ENCODE results near the gene LUC7L. TPM values are rescaled to one million over a fixed set of nuclear protein-coding genes. Genes with fewer than 3 reads are reported as not detected.
A peak's percentile ranks its signal among the peaks of the same experiment; 100 is the strongest.

The LUC7L gene
- total RNA-seq, 1 donor = 52.7 TPM

DNA sequence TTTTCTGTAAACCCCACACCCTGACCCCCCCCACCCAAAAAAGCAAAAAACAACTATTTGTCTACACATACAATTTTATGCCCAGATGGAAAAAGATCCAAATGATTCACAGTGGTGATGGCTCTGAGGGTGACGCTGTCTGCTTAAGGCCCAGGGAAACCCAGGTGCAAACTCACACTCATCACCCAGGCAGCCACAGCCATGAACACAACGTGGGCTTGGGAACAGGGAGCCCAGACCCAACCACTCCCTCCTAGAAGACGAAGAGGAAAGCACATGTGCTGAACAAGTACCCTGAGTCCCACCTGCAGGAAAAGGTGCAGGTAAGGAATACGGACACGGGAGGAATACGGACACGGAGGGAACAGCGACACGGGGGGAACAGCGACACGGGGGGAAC, 43.6 kb downstream of the LUC7L start:
- H3K4me3 ChIP-seq (ENCODE audit: low read depth, low read length) = no peak overlapping the region
- DNase-seq (ENCODE audit: low read depth) = no peak
- TF ChIP-seq, protein P1, sequence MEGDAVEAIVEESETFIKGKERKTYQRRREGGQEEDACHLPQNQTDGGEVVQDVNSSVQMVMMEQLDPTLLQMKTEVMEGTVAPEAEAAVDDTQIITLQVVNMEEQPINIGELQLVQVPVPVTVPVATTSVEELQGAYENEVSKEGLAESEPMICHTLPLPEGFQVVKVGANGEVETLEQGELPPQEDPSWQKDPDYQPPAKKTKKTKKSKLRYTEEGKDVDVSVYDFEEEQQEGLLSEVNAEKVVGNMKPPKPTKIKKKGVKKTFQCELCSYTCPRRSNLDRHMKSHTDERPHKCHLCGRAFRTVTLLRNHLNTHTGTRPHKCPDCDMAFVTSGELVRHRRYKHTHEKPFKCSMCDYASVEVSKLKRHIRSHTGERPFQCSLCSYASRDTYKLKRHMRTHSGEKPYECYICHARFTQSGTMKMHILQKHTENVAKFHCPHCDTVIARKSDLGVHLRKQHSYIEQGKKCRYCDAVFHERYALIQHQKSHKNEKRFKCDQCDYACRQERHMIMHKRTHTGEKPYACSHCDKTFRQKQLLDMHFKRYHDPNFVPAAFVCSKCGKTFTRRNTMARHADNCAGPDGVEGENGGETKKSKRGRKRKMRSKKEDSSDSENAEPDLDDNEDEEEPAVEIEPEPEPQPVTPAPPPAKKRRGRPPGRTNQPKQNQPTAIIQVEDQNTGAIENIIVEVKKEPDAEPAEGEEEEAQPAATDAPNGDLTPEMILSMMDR (IDR thresholded peaks at IDR 0.05; ENCODE audit: insufficient read depth, low read depth, low read length) = no peak

DNA sequence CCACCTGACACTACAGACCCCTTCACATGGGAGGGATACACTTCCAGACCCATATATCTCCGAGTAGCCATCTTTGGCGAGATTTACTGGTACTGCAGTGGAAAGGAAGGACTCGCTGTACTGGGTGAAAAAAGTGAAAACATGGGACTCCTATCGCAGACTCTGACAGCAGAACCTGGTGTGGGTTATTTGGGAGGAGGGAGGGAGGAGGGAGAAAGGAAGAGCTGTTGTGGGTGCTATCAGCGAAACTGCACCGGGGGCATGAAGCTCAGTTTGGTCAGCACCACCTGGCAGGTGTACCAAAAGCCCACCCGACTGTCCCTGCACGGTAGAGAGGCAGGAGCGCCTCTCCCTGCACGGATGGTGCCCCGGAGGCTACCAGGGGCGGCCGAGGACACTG, 44.0 kb downstream of the LUC7L start:
- DNase-seq (ENCODE audit: low read depth) = no peak
- TF ChIP-seq, protein P1 (IDR thresholded peaks at IDR 0.05; ENCODE audit: insufficient read depth, low read depth, low read length) = no peak
- no peak overlapping the region for H3K4me3 ChIP-seq (ENCODE audit: low read depth, low read length)

DNA sequence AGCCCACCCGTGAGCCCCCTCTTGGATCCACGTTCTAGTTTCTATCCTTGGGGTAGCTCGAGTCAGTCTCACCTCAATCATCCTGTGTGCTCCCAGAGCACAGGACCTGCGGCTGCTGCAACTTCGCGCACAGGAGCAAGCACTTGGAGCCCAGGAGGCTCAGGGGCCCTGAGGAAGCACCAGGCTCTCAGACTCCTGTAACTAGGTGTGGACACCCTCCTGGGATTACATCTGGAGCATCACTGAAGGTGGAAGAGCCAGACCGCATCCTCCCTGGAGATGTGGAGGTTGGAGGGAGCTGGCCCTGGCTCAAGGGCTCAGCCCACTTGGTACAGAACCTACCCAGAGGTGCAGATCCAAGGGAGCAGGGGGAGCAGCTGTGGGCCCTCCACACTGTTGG, 46.2 kb downstream of the LUC7L start:
- TF ChIP-seq, protein P1 (IDR thresholded peaks at IDR 0.05; ENCODE audit: insufficient read depth, low read depth, low read length) = no peak
- DNase-seq (ENCODE audit: low read depth) = no peak
- H3K4me3 ChIP-seq (ENCODE audit: low read depth, low read length) = no peak overlapping the region

DNA sequence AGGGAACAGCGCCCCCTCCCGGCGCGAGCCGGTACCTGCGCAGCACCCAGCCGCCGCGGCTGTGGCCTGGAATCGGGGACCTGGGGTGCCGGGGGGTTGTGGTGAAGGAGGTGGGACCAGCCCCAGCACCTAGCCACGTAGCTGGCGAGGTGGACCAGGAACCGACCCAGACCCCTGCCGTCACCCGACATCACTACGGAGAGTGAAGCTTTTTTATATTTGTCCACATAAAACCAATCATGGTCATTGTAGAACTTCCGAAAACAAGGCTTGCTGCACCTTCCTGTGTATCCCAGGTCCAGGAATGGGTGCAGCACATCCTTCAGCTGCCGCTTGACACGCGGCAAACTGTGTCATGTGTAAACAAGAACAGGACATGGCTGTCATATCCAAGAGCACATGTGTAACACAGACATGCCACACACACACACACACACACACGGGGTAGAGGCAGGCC, 47.7 kb downstream of the LUC7L start:
- TF ChIP-seq, protein P1 (IDR thresholded peaks at IDR 0.05; ENCODE audit: insufficient read depth, low read depth, low read length) = peak; percentile 96
- no peak for DNase-seq (ENCODE audit: low read depth)

DNA sequence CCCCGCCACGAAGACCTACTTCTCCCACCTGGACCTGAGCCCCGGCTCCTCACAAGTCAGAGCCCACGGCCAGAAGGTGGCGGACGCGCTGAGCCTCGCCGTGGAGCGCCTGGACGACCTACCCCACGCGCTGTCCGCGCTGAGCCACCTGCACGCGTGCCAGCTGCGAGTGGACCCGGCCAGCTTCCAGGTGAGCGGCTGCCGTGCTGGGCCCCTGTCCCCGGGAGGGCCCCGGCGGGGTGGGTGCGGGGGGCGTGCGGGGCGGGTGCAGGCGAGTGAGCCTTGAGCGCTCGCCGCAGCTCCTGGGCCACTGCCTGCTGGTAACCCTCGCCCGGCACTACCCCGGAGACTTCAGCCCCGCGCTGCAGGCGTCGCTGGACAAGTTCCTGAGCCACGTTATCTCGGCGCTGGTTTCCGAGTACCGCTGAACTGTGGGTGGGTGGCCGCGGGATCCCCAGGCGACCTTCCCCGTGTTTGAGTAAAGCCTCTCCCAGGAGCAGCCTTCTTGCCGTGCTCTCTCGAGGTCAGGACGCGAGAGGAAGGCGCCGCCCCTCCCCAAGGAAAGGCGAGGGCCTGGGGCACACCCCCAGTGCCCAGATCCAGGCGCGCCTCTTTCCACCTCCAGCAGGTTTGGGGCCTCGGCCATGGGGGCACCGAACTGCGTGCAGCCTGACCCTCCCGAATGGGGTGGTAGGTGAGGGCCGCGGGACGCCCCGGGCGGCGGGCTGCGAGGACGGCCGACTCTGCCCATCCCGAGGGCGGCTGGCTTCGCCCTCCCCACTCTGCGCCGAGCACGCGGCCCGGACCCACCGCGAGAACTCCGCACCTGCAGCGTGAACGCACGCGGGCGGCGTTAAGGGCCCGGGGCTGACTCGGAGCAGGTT, 48.3 kb downstream of the LUC7L start:
- peak; percentile 64 for DNase-seq (ENCODE audit: low read depth)
- H3K4me3 ChIP-seq (ENCODE audit: low read depth, low read length) = peak overlapping the region; percentile 50
- TF ChIP-seq, protein P1 (IDR thresholded peaks at IDR 0.05; ENCODE audit: insufficient read depth, low read depth, low read length) = no peak

More for the DNA sequence above, 47.7 kb downstream of the LUC7L start:
- H3K4me3 ChIP-seq (ENCODE audit: low read depth, low read length) = no peak overlapping the region

DNA sequence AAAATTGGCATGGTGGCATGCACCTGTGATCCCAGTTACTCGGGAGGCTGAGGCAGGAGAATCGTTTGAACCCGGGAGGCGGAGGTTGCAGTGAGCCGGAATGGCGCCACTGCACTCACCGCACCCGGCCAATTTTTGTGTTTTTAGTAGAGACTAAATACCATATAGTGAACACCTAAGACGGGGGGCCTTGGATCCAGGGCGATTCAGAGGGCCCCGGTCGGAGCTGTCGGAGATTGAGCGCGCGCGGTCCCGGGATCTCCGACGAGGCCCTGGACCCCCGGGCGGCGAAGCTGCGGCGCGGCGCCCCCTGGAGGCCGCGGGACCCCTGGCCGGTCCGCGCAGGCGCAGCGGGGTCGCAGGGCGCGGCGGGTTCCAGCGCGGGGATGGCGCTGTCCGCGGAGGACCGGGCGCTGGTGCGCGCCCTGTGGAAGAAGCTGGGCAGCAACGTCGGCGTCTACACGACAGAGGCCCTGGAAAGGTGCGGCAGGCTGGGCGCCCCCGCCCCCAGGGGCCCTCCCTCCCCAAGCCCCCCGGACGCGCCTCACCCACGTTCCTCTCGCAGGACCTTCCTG, 49.1 kb downstream of the LUC7L start, which contains the start of gene HBQ1:
HBQ1 (plus strand) TSS at position 359 of the 575 bp plus-strand sequence; CDS start at position 387, 28 bp downstream.
- peak within 1 kb of the TSS; percentile 50 for H3K4me3 ChIP-seq (ENCODE audit: low read depth, low read length)
- TF ChIP-seq, protein P1 (IDR thresholded peaks at IDR 0.05; ENCODE audit: insufficient read depth, low read depth, low read length) = peak; percentile 41
- peak; percentile 34 for DNase-seq (ENCODE audit: low read depth)

Data from fibroblast of villous mesenchyme (primary cell).